GM19328 (cell line): ENCODE results near the gene DYNC1I1.

Source experiments
- ATAC-seq: cut with Tn5 transposase; IDR thresholded peaks from one replicate; pipeline ENCODE4 v1.9.1; 2021; ENCODE audit warnings: mild to moderate bottlenecking, moderate library complexity; ENCODE audit not compliant: unreplicated experiment

The DYNC1I1 gene

GRCh38 chr7:95955748-95956147, 183.4 kb downstream of the DYNC1I1 start:
- ATAC-seq = no peak

DNA sequence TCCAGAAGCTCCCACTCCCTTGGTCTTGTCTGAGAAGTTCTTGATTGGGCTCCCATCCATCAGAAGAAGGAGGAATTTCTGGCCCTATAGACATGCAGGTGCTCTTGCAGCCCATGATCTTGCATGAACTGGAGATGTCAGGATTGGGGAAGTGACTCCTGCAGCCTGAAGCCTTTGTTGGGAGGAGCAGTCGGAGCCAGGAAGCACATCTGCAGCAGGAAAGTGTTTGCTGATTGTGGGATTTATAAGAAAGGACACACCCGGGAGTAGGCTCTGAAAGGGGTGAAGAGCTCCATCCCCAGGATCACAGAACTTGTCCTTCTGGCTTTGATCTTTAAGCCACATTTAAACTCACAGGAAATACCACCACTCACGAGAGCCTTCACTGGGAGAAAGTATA, 185.2 kb downstream of the DYNC1I1 start:
- no peak for ATAC-seq

- no peak for ATAC-seq
Observed at GRCh38 chr7:95960706-95961244, 188.4 kb downstream of the DYNC1I1 start.

GRCh38 chr7:95963446-95963990, 191.2 kb downstream of the DYNC1I1 start:
- ATAC-seq = no peak

GRCh38 chr7:95971716-95972115, 199.4 kb downstream of the DYNC1I1 start:
- ATAC-seq = no peak

DNA sequence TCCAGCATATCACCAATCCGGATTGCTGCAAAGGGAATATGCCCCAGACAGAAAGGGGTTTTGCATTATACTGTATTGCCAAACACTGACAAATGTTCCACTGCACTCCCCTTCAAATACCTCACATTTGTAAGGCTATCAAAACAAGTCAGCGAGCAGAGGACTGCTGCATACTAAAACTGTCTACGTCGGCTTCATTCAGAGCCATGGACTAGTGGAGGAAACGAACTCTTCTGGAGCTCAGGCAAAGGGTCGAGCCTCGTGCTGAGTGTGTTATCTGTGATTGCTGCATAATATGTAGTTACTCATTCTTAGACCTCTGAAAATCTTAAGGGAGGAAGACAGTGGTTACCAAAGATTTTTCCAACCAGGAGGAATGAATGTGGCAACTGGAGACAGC, 200.2 kb downstream of the DYNC1I1 start:
- no peak for ATAC-seq

DNA sequence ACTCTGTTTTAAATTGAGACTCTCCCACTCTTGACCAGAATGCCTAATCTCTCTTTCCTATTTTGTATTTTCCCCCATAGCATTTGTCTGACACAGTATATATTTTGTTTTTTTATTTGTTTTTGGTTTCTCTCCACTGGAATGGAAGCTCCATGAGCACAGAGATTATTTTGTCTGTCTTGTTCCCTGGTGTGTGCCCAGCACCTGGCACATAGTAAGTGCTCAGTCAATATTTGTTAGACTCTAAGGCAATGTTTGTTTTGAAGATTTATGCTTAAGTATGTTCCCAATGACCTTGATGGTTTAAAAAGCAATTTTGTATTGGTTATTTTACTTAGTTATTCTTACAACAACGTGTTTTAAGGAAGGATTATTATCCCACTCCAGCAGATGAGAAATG, 201.8 kb downstream of the DYNC1I1 start:
- ATAC-seq = no peak

DNA sequence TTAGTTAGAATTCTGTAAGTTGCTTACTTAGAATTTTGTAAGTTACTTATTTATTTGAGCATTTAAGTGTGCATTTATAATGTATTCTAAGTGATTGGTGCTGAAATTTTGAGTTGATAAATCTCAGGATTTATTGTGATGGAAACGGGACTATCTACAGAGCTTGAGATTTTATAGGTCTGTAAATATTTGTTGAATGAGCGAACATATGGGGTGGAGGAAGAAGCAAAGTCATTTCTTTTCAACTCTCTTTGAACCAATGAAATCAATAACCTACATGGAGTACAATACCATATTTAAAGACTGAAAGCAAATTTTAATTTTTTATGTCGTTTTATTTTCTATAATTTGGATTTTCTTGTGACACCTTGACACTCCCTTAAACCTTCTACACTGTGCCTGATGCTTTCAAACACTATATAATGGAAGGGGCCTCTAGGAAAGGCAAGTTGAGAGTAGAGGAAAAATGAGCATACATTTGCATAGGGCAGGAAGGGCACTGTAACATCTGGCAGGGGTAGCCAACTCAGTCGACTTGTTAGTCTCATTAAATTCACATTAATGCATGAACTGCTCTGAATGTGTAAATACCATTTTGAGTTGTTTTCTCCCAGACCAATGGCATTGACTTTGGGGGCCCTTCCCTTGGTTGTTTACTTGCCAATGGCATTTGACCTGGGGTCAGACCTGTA, 204.2 kb downstream of the DYNC1I1 start:
- no peak for ATAC-seq

GRCh38 chr7:95977994-95978393, 205.6 kb downstream of the DYNC1I1 start:
- no peak for ATAC-seq

- no peak for ATAC-seq
Observed at GRCh38 chr7:95980167-95980566, 207.8 kb downstream of the DYNC1I1 start.

DNA sequence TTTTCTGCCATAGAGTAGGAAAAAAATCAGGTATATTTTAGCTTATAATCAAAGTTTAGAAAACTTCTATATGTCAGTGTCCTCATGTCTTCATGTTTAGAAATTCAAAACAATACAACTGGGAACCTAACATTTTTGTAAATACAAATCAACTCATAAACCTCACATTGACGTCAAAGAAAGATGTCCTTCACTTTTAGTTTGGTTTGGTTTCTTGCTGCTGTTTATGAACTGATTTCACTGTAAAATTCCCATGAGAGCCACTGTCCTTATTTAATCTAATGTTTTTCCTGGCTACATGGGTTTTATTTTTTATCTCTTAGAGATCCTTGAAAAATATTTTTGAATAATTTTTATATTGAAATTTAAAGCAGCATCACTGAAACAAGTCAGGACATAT, 208.4 kb downstream of the DYNC1I1 start:
- ATAC-seq = no peak

- ATAC-seq = no peak
Observed at GRCh38 chr7:95986178-95986764, 213.9 kb downstream of the DYNC1I1 start.

DNA sequence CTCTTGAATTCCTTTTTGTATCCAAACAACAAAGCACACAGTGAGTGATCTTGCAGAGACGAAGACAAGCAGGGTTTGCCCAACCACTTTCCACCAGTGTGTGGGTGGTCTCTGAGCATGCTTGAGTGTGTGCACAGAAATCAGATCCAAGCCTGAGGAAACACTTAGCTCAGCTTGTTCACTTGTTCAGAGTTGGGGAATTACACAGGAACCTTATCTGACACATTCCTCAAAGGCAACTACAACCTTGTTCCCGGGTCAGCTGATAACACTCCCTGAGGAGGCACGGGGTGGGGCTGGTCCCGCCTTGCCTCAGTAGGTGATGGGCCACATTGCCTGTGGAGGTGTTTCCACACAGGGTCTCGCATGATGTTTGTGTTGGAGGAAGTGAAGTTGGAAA, 216.9 kb downstream of the DYNC1I1 start:
- no peak for ATAC-seq

DNA sequence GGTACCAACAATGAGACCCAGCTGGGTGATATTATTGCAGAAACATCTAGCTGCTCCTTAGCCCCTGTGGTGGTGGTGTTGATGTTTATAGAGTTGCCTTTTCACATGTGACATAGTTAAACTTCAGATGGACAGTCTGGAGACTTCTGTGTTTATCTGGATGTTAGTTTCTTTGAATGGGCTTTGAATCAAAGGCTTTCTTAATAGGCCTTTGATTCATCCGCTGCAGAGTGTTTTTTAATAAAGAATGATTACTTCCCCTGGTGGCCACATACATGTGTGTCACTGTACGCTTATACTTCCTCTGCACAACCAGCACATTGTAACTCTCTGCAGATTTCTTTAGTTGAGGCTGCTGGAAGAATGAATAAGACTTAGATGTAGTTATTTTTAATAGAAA, 221.0 kb downstream of the DYNC1I1 start:
- ATAC-seq = no peak

DNA sequence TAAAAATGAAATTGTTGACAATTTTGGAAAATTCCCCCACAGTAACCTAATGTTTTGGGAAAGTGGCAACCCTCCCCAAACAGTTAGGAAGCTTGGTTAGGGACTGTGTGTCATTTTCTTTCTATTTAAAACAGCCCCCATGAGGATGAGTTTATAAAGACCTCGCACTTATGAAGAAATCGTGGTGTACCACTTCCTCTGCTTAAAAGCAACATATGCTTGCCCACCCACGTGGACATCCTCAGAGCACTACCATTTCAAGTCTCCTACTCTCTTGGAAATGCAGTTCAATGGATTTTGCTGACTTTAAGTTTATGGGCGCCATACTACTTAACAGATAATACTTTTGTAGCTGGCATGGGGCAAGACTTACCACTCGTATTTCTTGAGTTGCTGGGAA, 223.8 kb downstream of the DYNC1I1 start:
- ATAC-seq = no peak

GRCh38 chr7:95996886-95997285, 224.5 kb downstream of the DYNC1I1 start:
- ATAC-seq = no peak

- no peak for ATAC-seq
Observed at GRCh38 chr7:95997632-95998031, 225.3 kb downstream of the DYNC1I1 start.

DNA sequence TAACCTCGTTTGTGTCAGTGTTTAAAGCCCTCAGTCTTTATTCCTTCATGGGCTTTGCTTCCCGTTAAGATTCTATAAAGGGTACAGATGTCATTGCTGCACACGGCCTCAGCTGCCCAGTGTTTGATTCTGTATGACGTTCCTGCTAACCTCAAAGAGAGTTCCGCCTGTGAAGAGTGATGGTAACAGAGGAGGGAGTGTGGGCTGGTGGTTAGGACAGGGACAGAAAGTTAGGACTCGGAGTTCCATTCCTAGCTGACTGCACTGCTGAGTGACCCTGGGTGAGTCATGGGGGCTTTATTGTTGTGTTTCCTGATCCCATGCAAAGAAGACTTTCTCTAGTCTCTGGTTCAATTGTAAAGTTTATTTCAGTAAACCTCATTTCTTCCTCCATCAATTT, 227.1 kb downstream of the DYNC1I1 start:
- no peak for ATAC-seq

- ATAC-seq = no peak
Observed at GRCh38 chr7:96004578-96004977, 232.2 kb downstream of the DYNC1I1 start.

DNA sequence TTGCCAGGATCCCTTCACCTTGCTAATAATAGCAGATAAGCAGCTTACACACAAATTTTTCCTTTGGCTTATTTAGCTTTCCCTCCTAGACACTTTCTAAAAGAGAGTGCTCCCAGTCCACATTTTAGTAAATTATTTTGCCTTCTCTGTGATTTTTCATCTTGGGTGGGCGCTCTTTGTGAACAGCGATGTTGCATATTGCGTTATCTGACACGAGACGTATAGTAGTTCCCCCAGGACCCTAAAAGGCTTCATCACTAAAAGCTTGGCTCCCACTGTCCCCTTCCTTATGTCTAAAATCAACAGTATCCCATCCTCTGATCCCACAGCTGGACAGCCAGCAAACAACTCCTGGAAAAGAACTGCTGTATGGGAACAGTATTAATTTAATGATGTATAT, 232.9 kb downstream of the DYNC1I1 start:
- no peak for ATAC-seq

- no peak for ATAC-seq
Observed at GRCh38 chr7:96009148-96009547, 236.8 kb downstream of the DYNC1I1 start.

DNA sequence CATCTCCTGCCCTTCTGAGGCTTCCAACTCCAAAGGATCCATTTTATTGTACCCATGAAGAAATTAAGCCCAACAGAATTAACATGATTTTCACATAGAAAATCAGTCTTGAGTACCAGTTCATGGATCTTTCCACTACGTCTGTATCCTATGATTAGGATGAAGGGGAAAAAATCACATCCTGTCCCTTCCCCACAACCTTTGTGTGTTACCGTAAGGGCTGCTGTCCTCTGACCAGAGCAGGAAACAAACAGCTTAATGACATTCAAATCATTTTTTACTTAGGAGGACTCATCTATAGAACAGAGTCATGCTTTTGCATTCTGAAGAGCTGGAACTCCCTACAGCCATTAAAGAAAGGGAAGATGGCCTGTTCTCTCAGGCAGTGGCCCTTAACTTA, 241.5 kb downstream of the DYNC1I1 start:
- no peak for ATAC-seq
